Peyer's patch (tissue), 4 donors: ENCODE measurements around the gene CCDC38. TPM values are rescaled to one million over a fixed set of nuclear protein-coding genes. Genes with fewer than 3 reads are reported as not detected.
"Not testable (repeated sequence)": the region's sequence is repeated elsewhere in the genome, so short reads cannot be mapped to it uniquely, and the experiment has no call there.

Experiments
- DNase-seq, 3 donors: peaks; one replicate each; pipeline ENCODE4 v3.0.0-alpha.2; 2017 to 2019
- H3K27ac ChIP-seq, 4 donors: fragments of 200-600 bp; sonication (generic); one replicate each; pipeline ENCODE4 v1.5.1; 2016 to 2019
- H3K27me3 ChIP-seq, 2 donors: fragments of 200-600 bp; sonication (generic); one replicate each; pipeline ENCODE4 v1.5.1; 2019
- H3K36me3 ChIP-seq, 3 donors: fragments of 200-600 bp; sonication (generic); one replicate each; pipeline ENCODE4 v1.5.1; 2016 to 2019
- H3K4me1 ChIP-seq, 4 donors: fragments of 200-600 bp; sonication (generic); one replicate each; pipeline ENCODE4 v1.5.1; 2016 to 2019
- H3K4me3 ChIP-seq, 4 donors: fragments of 200-600 bp; sonication (generic); 1 replicate in 3 of 4; 2 replicates in 1 of 4; pipeline ENCODE4 v1.5.1; 2016 to 2019; ENCODE audit warnings: mild to moderate bottlenecking in 1 of 4
- H3K9me3 ChIP-seq, 4 donors: fragments of 200-600 bp; sonication (generic); one replicate each; pipeline ENCODE4 v1.5.1; 2016 to 2019; ENCODE audit warnings: mild to moderate bottlenecking in 1 of 4
- CTCF ChIP-seq, 6 experiments: fragments of 450-650 bp in 4 of 6; fragments of 200-600 bp in 2 of 6; sonication (generic) in 1 of 6; IDR thresholded peaks; one replicate each; pipeline ENCODE4 v1.5.1; 2017 to 2019; ENCODE audit warnings: antibody characterized with exemption in 6 of 6, mild to moderate bottlenecking in 3 of 6, moderate library complexity in 1 of 6
- POLR2A ChIP-seq, 2 donors: fragments of 450-650 bp; IDR thresholded peaks; one replicate each; pipeline ENCODE4 v1.5.1; 2017; ENCODE audit warnings: antibody characterized with exemption in 2 of 2, mild to moderate bottlenecking in 2 of 2, moderate library complexity in 2 of 2
- total RNA-seq, 4 donors: library from RNA; depleted of rRNA; stranded (reverse); fragments of >200 nt; gene quantifications; one replicate each; pipeline ENCODE4 v1.1.0, GENCODE V29; 2016

CCDC38 gene
- total RNA-seq, 4 donors from 2014 or later: not detected

- DNase-seq: no peak
- Histone ChIP-seq H3K27ac (no peak overlapping the region), H3K36me3 (no peaks in the 10 kb centered on the region), H3K9me3 (no peaks in the 10 kb centered on the region), H3K27me3 (no peaks in the 10 kb centered on the region), H3K4me1 (peaks cover 0 to 5% (median 0%) of the 10 kb centered on the region in 4 donors), H3K4me3 (no peak overlapping the region)
- TF ChIP-seq POLR2A (IDR thresholded peaks at IDR 0.05) (no peak), CTCF (IDR thresholded peaks at IDR 0.05) (no peak)
These were observed 28.5 kb upstream of the CCDC38 start for GRCh38 chr12:95970905-95971304.

- H3K27ac ChIP-seq, H3K27me3 ChIP-seq, H3K36me3 ChIP-seq, DNase-seq, H3K9me3 ChIP-seq, H3K4me3 ChIP-seq, H3K4me1 ChIP-seq: not testable (repeated sequence)
These were observed 26.7 kb upstream of the CCDC38 start for GRCh38 chr12:95969116-95969515.

GRCh38 chr12:95967301-95967700 is 24.9 kb upstream of the CCDC38 start:
- Histone ChIP-seq H3K4me3 (no peak overlapping the region), H3K27me3 (no peaks in the 10 kb centered on the region), H3K27ac (no peak overlapping the region), H3K9me3 (no peaks in the 10 kb centered on the region), H3K36me3 (no peaks in the 10 kb centered on the region), H3K4me1 (no peaks in the 10 kb centered on the region)
- no peak for DNase-seq
- TF ChIP-seq CTCF (IDR thresholded peaks at IDR 0.05): no peak

- Histone ChIP-seq H3K27ac (no peak overlapping the region), H3K36me3 (no peaks in the 10 kb centered on the region), H3K27me3 (no peaks in the 10 kb centered on the region), H3K4me1 (no peaks in the 10 kb centered on the region), H3K4me3 (no peak overlapping the region), H3K9me3 (no peaks in the 10 kb centered on the region)
- DNase-seq: no peak
- TF ChIP-seq POLR2A (IDR thresholded peaks at IDR 0.05): no peak
- TF ChIP-seq CTCF (IDR thresholded peaks at IDR 0.05): no peak
These were observed 24.0 kb upstream of the CCDC38 start for GRCh38 chr12:95966287-95966870.

GRCh38 chr12:95963096-95963495 is 20.7 kb upstream of the CCDC38 start:
- H3K4me3 ChIP-seq: no peak overlapping the region
- no peak for TF ChIP-seq CTCF (IDR thresholded peaks at IDR 0.05)
- no peak for TF ChIP-seq POLR2A (IDR thresholded peaks at IDR 0.05)

GRCh38 chr12:95962222-95962621 is 19.8 kb upstream of the CCDC38 start:
- DNase-seq: no peak

More at GRCh38 chr12:95963096-95963495, 20.7 kb upstream of the CCDC38 start:
- no peaks in the 10 kb centered on the region for H3K36me3 ChIP-seq
- no peaks in the 10 kb centered on the region for H3K4me1 ChIP-seq
- H3K27me3 ChIP-seq: no peaks in the 10 kb centered on the region
- no peaks in the 10 kb centered on the region for H3K9me3 ChIP-seq
- DNase-seq: no peak
- no peak overlapping the region for H3K27ac ChIP-seq

More at GRCh38 chr12:95962222-95962621, 19.8 kb upstream of the CCDC38 start:
- no peaks in the 10 kb centered on the region for H3K36me3 ChIP-seq
- no peak overlapping the region for H3K4me3 ChIP-seq
- H3K27ac ChIP-seq: no peak overlapping the region
- no peaks in the 10 kb centered on the region for H3K27me3 ChIP-seq
- no peaks in the 10 kb centered on the region for H3K4me1 ChIP-seq
- no peaks in the 10 kb centered on the region for H3K9me3 ChIP-seq
- no peak for TF ChIP-seq CTCF (IDR thresholded peaks at IDR 0.05)
- TF ChIP-seq POLR2A (IDR thresholded peaks at IDR 0.05): no peak
